LNCAP (cell line): ENCODE data around the gene ZNF561.

Experiments used
- CTCF ChIP-seq: fragments of 450-650 bp; IDR thresholded peaks from 2 replicates; pipeline ENCODE4 v1.5.1; 2017; ENCODE audit warnings: mild to moderate bottlenecking

Gene ZNF561

DNA sequence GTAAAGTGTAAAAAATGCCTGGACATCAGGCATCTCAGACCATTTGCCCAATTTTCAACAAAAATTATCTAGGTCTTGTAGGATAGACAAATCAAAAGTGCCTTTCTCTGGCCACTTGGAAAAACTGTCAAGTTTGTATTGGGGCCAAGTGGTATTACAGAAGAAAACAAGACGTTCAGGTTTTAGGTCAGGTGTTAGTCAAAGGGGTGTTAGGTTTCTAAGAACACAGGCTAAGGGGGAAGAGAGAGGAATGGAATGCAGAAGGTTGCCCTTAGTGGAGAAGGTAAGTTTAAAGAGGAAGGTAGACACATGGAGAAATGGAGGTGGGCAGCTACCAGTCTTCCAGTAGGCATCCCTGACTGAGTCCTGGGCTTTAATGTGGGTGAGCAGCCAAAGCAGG, 19.9 kb upstream of the ZNF561 start:
- TF ChIP-seq CTCF, result no peak

DNA sequence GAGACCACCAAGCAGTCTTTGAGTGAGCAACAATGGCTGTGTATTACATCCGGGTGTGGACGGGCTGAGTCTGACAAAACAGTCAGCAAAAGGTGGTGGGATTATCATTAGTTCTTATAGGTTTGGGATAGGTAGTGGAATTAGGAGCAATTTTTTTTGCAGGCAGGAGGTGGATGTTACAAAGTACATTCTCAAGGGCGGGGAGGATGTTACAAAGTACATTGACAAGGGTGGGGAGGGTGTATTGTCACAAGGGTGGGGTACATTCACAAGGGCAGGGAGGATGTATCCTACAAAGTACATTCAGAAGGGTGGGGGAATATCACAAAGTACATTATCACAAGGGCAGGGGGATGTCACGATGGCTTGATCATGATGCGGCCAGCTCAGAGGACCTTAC, 15.0 kb upstream of the ZNF561 start:
- TF ChIP-seq CTCF, result no peak

DNA sequence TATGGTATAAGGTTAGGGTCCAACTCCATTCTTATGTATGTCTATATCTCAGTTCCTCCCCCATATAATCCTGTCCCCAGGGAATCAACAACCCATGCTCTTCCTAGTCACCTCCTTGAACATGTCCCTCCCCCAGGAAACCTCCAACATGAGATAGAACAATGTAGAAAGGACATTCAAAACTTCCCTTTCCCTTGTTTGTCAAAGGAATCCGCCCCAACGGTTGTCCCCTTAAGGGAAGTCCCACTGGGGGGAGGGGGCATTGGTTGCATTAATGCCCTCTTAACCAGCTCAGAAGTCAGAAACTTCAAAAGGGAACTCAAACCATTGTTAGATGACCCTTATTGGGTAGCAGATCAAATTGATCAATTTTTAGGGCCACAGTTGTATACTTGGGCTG, 6.8 kb upstream of the ZNF561 start:
- TF ChIP-seq CTCF, result no peak

DNA sequence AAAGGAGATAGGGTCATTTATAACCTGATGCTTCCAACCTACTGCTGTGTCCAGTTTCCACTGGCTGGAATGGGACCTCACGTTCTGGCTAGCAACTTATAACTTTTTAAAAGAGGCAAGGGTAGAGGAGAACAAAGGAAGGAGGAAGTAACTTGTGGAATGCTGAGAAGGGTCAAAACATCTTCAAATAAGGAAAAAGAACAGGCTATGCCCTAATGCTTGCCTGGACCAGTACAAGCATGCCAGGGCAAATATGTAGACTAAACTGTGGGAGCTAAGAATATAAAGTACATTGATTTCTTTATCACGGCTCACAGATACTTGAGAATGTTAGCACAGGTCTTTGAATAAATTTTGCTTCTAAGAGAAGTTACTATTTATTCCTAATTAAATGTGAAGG, 1.5 kb upstream of the ZNF561 start:
- no peak for TF ChIP-seq CTCF

DNA sequence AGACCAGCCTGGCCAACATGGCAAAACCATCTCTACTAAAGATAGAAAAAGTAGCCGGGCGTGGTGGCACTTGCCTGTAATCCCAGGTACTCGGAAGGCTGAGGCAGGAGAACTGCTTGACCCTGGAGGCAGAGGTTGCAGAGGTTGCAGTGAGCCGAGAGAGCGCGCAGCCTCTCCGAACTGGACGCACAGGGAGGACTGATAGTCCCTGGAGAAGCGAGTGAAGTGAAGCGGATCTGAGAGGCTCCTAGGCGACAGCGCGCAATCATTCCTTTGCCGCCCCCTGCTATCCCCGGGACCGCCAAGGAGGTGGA, 233 bp downstream of the ZNF561 start:
- TF ChIP-seq CTCF, result no peak

- no peak for TF ChIP-seq CTCF
These were observed 5.2 kb downstream of the ZNF561 start for GRCh38 chr19:9615844-9616243.

DNA sequence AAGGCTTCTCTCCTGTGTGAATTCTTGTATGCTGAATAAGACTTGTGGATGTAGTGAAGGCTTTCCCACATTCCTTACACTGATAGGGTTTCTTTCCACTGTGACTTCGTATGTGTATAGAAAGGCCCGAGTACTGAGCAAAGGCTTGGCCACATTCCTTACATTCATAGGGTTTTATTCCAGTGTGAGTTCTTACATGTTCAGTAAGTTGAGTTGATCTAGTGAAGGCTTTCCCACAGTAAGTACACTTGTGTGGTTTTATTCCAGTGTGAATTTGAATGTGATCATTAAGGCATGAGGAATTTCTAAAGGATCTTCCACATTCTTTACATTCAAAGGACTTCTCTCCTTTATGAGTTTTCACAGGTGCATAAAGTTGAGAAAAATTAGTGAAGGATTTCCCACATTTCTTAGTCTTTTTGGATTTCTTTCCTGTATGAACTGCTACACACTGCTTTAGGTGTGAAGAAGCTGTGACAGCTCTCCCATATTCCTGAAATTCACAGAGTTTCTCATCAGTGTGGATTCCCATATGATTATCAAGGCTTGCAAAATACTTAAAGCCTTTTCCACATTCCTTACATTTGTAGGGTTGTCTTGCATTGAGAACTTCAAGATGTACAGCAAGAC, 10.4 kb downstream of the ZNF561 start:
- no peak for TF ChIP-seq CTCF

- TF ChIP-seq CTCF, result no peak
These were observed 12.1 kb downstream of the ZNF561 start for GRCh38 chr19:9608912-9609311.
